ENCODE results near the gene UBE2M.
"Not testable (repeated sequence)": the region's sequence is repeated elsewhere in the genome, so short reads cannot be mapped to it uniquely, and the experiment has no call there.

The UBE2M gene

DNA sequence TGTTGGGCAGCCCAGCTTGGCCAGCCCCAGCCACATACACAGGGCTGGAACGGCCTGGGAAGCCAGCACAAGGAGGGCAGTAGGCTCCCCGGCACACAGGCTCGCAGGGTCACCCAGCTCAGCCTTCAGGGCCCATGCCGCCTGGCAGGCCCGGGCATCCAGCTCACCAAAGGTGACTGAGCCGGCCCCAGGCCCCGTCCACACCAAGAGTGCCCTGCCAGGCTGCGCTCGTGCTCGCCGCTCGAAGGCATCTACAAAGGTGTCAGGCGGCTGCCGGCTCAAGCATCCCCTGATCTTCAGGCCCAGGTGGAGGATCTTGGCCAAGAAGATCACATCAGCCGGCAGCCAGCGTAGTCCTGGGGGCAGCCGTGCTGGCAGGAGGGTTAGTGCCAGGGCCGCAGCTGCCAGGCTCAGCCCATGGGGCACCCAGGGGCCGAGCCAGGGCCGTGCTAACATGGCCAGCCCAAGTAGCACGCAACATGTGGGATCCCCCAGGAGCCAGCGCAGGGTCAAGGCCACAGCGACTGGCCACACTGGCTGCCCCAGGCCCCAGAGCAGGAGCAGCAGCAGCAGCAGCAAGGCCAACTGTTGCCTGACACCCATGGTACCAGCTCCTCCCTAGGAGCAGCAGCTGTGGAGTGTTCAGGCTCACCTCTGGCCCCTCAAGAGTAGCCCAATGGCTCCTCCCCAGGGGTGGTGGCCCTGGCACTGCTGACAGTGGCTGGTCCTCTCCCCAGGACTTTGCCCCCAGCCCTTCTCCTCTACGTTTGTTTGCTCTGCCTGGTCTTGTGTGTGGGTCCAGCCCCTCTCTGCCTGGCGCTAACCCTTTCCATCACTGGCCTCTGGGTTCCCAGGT, 46.8 kb downstream of the UBE2M start, which contains the start of gene SLC27A5:
SLC27A5 (minus strand) TSS at position 640 of the 856 bp plus-strand sequence; CDS start at position 603, 37 bp downstream.
- no peak for DNase-seq

DNA sequence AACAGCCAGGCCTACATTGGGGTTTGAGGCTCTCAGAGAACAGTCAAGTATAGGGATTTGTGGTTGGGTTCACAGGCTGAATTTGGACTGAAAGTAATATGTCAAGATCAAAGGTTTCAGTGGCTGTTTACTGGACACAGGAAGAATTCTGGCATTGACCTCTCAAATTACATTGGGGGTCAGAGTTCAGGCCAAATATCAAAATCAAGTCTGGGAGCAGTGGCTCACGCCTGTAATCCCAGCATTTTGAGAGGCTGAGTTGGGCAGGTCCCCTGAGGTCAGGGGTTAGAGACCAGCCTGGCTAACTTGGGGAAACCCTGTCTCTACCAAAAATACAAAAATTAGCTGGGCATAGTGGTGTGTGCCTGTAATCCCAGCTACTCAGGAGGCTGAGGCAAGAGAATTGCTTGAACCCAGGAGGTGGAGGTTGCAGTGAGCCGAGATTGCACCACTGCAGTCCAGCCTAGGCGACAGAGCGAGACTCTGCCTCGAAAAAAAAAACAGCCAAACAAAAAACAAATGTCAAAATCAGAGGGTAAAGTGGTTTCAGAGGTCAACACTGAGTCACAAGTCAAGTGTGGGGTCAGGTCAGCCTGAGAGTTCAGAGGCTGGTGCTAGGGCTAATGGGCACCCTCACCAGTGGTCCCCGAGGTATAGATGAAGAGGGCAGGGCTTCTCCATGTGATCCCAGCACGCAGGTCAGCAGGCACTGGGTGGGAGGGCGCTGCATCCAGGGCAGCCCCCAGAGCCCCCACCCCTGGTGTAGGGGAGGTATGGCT, 48.1 kb downstream of the UBE2M start:
- DNase-seq, result no peak

- DNase-seq, result no peak
Measured at GRCh38 chr19:58509731-58510083, 48.7 kb downstream of the UBE2M start.

DNA sequence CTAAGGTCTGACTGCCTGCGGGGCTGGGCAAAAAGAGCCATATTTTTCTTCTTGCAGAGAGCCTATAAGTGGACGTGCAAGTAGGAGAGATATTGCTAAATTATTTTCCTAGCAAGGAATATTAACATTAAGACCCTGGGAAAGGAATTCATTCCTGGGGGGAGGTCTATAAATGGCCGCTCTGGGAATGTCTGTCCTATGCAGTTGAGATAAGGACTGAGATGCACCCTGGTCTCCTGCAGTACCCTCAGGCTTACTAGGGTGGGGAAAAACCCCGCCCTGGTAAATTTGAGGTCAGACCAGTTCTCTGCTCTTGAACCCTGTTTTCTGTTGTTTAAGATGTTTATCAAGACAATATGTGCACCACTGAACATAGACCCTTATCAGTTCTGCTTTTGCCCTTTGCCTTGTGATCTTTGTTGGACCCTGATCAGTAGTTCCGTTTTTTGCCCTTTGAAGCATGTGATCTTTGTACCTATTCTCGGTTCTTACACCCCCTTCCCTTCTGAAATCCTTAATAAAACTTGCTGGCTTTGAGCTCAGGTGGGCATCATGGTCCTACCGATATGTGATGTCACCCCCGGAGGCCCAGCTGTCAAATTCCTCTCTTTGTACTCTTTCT, 50.7 kb downstream of the UBE2M start:
- not testable (repeated sequence) for DNase-seq
